Activated naive CD4-positive, alpha-beta T cell treated with Interleukin-2 at 50 U/mL for 16 hours (primary cell): Measurements from ENCODE around the gene CDC42BPA.

Experiments
- DNase-seq: peaks from one replicate; pipeline ENCODE4 v3.0.0-alpha.2; 2020

CDC42BPA gene

GRCh38 chr1:226940029-226940805 is 378.1 kb downstream of the CDC42BPA start, which contains the start of gene COQ8A:
Gene COQ8A (plus strand): TSS chr1:226940294. CDS start chr1:226961386, 21,092 bp downstream.
- peak; percentile 99 for DNase-seq
